Cardiac fibroblast (primary cell): Measurements from ENCODE around the gene EXTL2.
"Not testable (repeated sequence)": the region's sequence is repeated elsewhere in the genome, so short reads cannot be mapped to it uniquely, and the experiment has no call there.

Experiments
- DNase-seq, 2 donors: peaks; one replicate each; pipeline versions ENCODE4 v3.0.0 to v3.0.0-alpha.2; 2010; ENCODE audit warnings: low read depth in 2 of 2
- H3K4me3 ChIP-seq, 2 donors: replicated peaks in 1 of 2; 1 replicate in 1 of 2; 2 replicates in 1 of 2; pipeline ENCODE4 v1.5.1; 2011; ENCODE audit warnings: low read depth in 2 of 2, low read length in 2 of 2, mild to moderate bottlenecking in 2 of 2, moderate library complexity in 1 of 2
- TF ChIP-seq, protein P1 (sequence below): IDR thresholded peaks from one replicate; pipeline ENCODE4 v1.5.1; 2011; ENCODE audit warnings: low read depth, mild to moderate bottlenecking, low read length, inconsistent platforms

The EXTL2 gene

DNA sequence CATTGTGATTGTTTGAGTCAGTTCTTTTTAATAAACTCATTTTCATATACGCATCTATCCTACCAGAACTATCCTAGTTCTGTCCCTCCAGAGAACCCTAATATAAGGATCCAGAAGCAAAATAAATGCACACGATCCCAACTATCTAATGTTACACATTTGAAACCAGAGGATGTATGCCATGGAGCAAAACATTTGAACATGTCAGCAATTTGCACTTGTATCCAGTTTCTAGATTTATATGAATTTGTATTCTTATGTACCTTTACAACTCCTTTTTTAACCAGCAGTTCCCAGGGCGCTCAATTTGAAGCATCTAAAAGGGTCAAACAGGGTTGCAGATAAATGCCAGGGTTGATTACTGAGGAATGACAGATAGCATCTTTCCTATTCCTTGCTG is 2.1 kb downstream of the EXTL2 start:
- no peak for DNase-seq
- TF ChIP-seq, protein P1, sequence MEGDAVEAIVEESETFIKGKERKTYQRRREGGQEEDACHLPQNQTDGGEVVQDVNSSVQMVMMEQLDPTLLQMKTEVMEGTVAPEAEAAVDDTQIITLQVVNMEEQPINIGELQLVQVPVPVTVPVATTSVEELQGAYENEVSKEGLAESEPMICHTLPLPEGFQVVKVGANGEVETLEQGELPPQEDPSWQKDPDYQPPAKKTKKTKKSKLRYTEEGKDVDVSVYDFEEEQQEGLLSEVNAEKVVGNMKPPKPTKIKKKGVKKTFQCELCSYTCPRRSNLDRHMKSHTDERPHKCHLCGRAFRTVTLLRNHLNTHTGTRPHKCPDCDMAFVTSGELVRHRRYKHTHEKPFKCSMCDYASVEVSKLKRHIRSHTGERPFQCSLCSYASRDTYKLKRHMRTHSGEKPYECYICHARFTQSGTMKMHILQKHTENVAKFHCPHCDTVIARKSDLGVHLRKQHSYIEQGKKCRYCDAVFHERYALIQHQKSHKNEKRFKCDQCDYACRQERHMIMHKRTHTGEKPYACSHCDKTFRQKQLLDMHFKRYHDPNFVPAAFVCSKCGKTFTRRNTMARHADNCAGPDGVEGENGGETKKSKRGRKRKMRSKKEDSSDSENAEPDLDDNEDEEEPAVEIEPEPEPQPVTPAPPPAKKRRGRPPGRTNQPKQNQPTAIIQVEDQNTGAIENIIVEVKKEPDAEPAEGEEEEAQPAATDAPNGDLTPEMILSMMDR = no peak
- no peak overlapping the region for H3K4me3 ChIP-seq

DNA sequence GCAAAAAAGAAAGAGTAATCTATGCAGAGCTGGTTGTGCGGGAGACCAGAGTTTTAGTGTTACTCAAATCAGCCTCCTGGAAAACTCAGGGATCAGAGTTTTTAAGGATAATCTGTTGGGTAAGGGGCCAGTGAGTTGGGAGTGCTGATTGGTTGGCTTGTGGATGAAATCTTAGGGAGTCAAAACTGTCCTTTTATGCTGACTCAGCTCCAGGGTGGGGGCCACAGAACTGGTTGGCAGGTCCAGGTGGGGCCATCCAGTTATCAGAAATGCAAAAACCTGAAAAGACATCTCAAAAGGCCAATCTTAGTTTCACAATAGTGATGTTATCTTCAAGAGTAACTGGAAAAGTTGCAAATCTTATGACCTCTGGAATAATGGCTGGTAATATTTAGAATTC is 3.3 kb downstream of the EXTL2 start:
- no peak overlapping the region for H3K4me3 ChIP-seq
- DNase-seq = no peak
- TF ChIP-seq, protein P1 = no peak

DNA sequence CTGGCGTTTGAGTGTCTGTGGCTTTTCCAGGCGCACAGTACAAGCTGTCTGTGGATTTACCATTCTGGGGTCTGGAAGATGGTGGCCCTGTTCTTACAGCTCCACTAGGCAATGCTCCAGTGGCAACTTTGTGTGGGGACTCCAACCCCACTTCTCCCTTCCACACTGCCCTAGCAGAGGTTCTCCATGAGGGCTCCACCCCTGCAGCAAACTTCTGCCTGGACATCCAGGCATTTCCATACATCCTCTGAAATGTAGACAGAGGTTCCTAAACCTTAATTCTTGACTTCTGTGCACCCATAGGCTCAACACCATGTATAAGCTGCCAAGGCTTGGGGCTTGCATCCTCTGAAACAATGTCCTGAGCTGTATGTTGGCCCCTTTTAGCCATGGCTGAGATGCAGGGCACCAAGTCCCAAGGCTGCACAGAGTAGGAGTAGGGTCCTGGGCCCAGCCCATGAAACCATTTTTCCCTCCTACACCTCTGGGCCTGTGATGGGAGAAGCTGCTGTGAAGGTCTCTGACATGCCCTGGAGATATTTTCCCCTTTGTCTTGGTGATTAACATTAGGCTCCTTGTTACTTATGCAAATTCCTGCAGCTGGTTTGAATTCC is 4.7 kb downstream of the EXTL2 start:
- H3K4me3 ChIP-seq, DNase-seq: not testable (repeated sequence)

DNA sequence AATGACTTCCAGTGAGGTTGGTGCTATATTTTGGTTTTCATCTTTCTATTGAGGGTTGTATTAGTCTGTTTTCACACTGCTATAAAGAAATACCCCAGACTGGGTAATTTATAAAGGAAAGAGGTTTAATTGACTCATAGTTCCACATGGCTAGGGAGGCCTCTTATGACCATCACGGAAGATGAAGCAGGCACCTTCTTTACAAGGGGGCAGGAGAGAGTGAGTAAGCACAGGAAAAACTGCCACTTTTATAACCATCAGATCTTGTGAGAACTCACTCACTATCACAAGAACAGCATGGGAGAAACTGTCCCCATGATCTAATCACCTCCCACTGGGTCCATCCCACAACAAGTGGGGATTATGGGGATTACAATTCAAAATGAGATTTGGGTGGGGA is 5.6 kb downstream of the EXTL2 start:
- H3K4me3 ChIP-seq, DNase-seq: not testable (repeated sequence)

DNA sequence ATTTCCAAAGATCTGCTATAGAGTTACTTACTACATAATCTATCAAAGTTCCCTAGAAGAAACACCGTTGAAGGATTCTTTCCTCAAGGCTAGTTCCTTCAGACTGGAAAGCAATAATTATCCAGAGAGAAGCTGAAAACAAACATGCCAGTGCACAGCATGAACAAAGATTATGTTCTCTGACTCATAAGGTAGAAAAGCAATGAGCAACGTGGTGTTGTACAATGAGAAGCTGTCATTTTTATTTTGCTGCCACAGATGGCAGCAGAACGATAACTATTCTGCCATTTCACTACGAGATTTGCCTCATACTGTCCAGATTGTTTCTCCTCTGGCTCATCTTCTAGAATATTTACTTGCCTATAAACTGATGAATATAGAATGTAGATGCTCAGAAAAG is 10.7 kb downstream of the EXTL2 start:
- TF ChIP-seq, protein P1 = peak; percentile 16
- peak; percentile 57 to 72 for DNase-seq
- no peak overlapping the region for H3K4me3 ChIP-seq

DNA sequence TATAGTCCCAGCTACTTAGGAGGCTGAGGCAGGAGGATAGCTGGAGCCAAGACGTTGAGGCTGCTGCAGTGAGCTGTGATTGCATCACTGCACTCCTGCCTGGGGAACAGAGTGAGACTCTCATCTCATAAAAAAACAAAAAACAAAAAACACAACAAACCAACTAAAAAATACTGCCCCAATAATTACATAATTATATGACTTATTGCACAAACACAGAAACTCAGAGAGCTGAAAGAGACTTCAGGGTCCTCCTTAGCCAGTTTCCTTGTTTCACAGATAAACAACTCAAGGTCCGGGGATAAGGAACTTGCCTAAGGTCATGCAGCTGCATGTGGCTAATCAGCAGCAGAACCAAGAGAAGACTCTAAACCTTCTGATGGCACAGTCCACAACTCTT is 11.9 kb downstream of the EXTL2 start:
- TF ChIP-seq, protein P1 = no peak
- no peak for DNase-seq

DNA sequence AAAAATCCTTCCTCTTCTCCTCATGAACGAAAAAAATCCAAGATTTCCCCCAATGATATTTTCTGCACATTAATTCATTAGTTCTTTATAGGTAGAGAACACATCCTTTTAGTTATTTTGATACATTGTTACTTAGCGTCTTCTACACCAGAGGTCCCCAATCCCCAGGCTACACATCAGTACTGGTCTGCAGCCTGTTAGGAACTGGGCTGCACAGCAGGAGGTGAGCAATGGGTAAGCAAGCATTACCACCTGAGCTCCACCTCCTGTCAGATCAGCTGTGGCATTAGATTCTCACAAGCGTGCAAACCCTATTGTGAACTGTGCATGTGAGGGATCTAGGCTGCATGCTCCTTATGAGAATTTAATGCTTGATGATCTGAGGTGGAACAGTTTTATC is 13.0 kb downstream of the EXTL2 start:
- DNase-seq = no peak
- no peak overlapping the region for H3K4me3 ChIP-seq
- TF ChIP-seq, protein P1 = no peak

More for the DNA sequence above, 11.9 kb downstream of the EXTL2 start:
- H3K4me3 ChIP-seq = no peak overlapping the region

DNA sequence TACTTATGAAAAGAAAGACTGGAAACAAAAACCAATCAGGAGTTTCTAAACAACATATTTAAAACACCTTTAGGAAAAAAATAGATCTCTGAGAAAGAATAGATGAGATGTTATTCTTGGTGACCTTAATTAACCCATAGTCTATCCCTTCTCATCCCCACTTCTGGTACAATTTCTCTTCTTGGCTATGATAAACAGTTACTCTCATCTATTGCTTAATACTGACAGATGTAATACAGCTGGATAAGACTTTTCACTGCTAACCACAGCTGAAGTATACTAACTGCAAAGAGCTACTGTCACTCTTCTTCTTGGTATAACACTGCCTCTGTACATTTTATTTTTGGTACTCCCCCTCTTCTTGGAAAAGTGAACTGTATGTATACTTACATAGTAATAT is 15.2 kb downstream of the EXTL2 start:
- TF ChIP-seq, protein P1 = no peak
- H3K4me3 ChIP-seq = no peak overlapping the region
- DNase-seq = no peak
